Tibial artery (tissue), 4 donors: ENCODE data around the gene LRRC8D.

ENCODE experiments used
- DNase-seq, 2 donors: peaks; one replicate each; pipeline ENCODE4 v3.0.0-alpha.2; 2019
- H3K27ac ChIP-seq, 2 donors: fragments of 200-600 bp; sonication (generic) in 1 of 2; 1 replicate in 1 of 2; 2 replicates in 1 of 2; pipeline ENCODE4 v1.5.1; 2018 to 2019; ENCODE audit warnings: mild to moderate bottlenecking in 1 of 2
- H3K27me3 ChIP-seq, 2 donors: fragments of 200-600 bp; sonication (generic) in 1 of 2; one replicate each; pipeline versions ENCODE4 v1.5.1 to v1.6.0; 2016 to 2019
- H3K36me3 ChIP-seq, 3 donors: fragments of 200-600 bp; sonication (generic) in 2 of 3; one replicate each; pipeline ENCODE4 v1.5.1; 2016 to 2019; ENCODE audit warnings: mild to moderate bottlenecking in 2 of 3
- H3K4me1 ChIP-seq, 4 donors: fragments of 200-600 bp; sonication (generic) in 2 of 4; 1 replicate in 3 of 4; 2 replicates in 1 of 4; pipeline ENCODE4 v1.5.1; 2016 to 2019
- H3K4me3 ChIP-seq, 2 donors: fragments of 200-600 bp; sonication (generic) in 1 of 2; 1 replicate in 1 of 2; 2 replicates in 1 of 2; pipeline ENCODE4 v1.5.1; 2018 to 2019; ENCODE audit warnings: mild to moderate bottlenecking in 2 of 2
- H3K9me3 ChIP-seq, 3 donors: fragments of 200-600 bp; sonication (generic) in 1 of 3; one replicate each; pipeline ENCODE4 v1.5.1; 2016 to 2019
- CTCF ChIP-seq, 2 experiments: fragments of 200-600 bp in 1 of 2; fragments of 450-650 bp in 1 of 2; IDR thresholded peaks; one replicate each; pipeline ENCODE4 v1.5.1; 2017 to 2019; ENCODE audit warnings: antibody characterized with exemption in 2 of 2, mild to moderate bottlenecking in 1 of 2, moderate library complexity in 1 of 2
- intact Hi-C: fragments of 100-400 bp; cut with DNase I; formaldehyde crosslinking; loops from one replicate; pipeline ENCODE4 v1.15.0; 2023; ENCODE audit warnings: low total_unique reads

Gene LRRC8D

DNA sequence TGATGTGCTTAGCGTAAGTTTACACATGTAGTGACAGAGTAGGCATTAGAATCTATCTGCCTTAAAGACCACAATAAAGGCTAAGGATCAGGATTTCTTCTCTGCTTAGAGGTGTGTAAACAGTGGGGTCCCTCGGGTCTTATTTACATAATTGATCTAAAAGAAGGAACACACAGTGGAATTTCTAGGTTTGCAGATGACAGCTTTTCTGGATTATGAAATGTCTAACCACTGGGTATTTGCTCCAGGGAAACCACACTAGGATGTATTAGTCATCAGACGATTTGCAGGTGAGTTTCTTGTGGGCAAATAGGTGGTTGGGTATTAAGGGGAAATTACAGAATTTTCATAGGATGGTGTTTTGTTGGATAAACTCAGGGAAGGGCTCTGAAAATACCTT, 5.8 kb downstream of the LRRC8D start:
- peaks cover 0 to 8% (median 3%) of the 10 kb centered on the region in 4 donors for H3K4me1 ChIP-seq
- H3K4me3 ChIP-seq, result no peak overlapping the region
- no peaks in the 10 kb centered on the region for H3K9me3 ChIP-seq
- no peak overlapping the region for H3K27ac ChIP-seq
- no peaks in the 10 kb centered on the region for H3K36me3 ChIP-seq
- no peak for DNase-seq
- no peaks in the 10 kb centered on the region for H3K27me3 ChIP-seq
- no peak for TF ChIP-seq CTCF (IDR thresholded peaks at IDR 0.05)
- intact Hi-C loops, result no loop called here

GRCh38 chr1:89827330-89827729, 6.5 kb downstream of the LRRC8D start:
- no peak for DNase-seq
- Histone ChIP-seq H3K27ac (no peak overlapping the region), H3K9me3 (no peaks in the 10 kb centered on the region), H3K4me3 (no peak overlapping the region), H3K36me3 (no peaks in the 10 kb centered on the region), H3K27me3 (no peaks in the 10 kb centered on the region), H3K4me1 (peaks cover 0 to under 1% (median 0%) of the 10 kb centered on the region in 4 donors)
- TF ChIP-seq CTCF (IDR thresholded peaks at IDR 0.05), result no peak
- intact Hi-C loops, result no loop called here

- no peaks in the 10 kb centered on the region for H3K27me3 ChIP-seq
- no peaks in the 10 kb centered on the region for H3K9me3 ChIP-seq
- H3K4me1 ChIP-seq, result no peaks in the 10 kb centered on the region
- DNase-seq, result no peak
- no peaks in the 10 kb centered on the region for H3K36me3 ChIP-seq
- no peak for TF ChIP-seq CTCF (IDR thresholded peaks at IDR 0.05)
- H3K4me3 ChIP-seq, result no peak overlapping the region
- no peak overlapping the region for H3K27ac ChIP-seq
- intact Hi-C loops, result no loop called here
Measured at GRCh38 chr1:89827902-89828301, 7.1 kb downstream of the LRRC8D start.

- no peaks in the 10 kb centered on the region for H3K9me3 ChIP-seq
- TF ChIP-seq CTCF (IDR thresholded peaks at IDR 0.05), result no peak
- DNase-seq, result no peak
- H3K27ac ChIP-seq, result no peak overlapping the region
- H3K36me3 ChIP-seq, result no peaks in the 10 kb centered on the region
- H3K4me3 ChIP-seq, result no peak overlapping the region
- intact Hi-C loops, result no loop called here
- H3K27me3 ChIP-seq, result no peaks in the 10 kb centered on the region
- H3K4me1 ChIP-seq, result peaks cover 0 to 3% (median 0%) of the 10 kb centered on the region in 4 donors
Measured at GRCh38 chr1:89829186-89829585, 8.4 kb downstream of the LRRC8D start.

- peaks cover 0 to 3% (median 0%) of the 10 kb centered on the region in 4 donors for H3K4me1 ChIP-seq
- no peak for TF ChIP-seq CTCF (IDR thresholded peaks at IDR 0.05)
- H3K4me3 ChIP-seq, result no peak overlapping the region
- no peak overlapping the region for H3K27ac ChIP-seq
- intact Hi-C loops, result no loop called here
- DNase-seq, result no peak
- H3K27me3 ChIP-seq, result no peaks in the 10 kb centered on the region
- H3K9me3 ChIP-seq, result no peaks in the 10 kb centered on the region
- no peaks in the 10 kb centered on the region for H3K36me3 ChIP-seq
Measured at GRCh38 chr1:89831462-89832120, 10.8 kb downstream of the LRRC8D start.
